HG02840 (cell line): ENCODE measurements around the gene NRG2.

Source experiments
- ATAC-seq: cut with Tn5 transposase; IDR thresholded peaks from one replicate; pipeline ENCODE4 v1.9.1; 2021; ENCODE audit warnings: mild to moderate bottlenecking, moderate library complexity, moderate number of reproducible peaks; ENCODE audit not compliant: unreplicated experiment, low FRiP score

NRG2 gene

GRCh38 chr5:139823757-139824355, 219.2 kb downstream of the NRG2 start:
- no peak for ATAC-seq

- no peak for ATAC-seq
Measured at GRCh38 chr5:139822553-139823425, 220.3 kb downstream of the NRG2 start.

GRCh38 chr5:139821806-139822552, 221.1 kb downstream of the NRG2 start:
- no peak for ATAC-seq

GRCh38 chr5:139820606-139821005, 222.5 kb downstream of the NRG2 start:
- no peak for ATAC-seq

- no peak for ATAC-seq
Measured at GRCh38 chr5:139820130-139820529, 223.0 kb downstream of the NRG2 start.

- no peak for ATAC-seq
Measured at GRCh38 chr5:139817970-139818369, 225.1 kb downstream of the NRG2 start.

GRCh38 chr5:139817362-139817761, 225.7 kb downstream of the NRG2 start:
- ATAC-seq: no peak

- ATAC-seq: no peak
Measured at GRCh38 chr5:139816566-139816965, 226.5 kb downstream of the NRG2 start.

- ATAC-seq: no peak
Measured at GRCh38 chr5:139814704-139815280, 228.3 kb downstream of the NRG2 start.

GRCh38 chr5:139814191-139814601, 228.9 kb downstream of the NRG2 start:
- no peak for ATAC-seq

GRCh38 chr5:139812836-139813805, 230.0 kb downstream of the NRG2 start:
- ATAC-seq: no peak

GRCh38 chr5:139812323-139812722, 230.8 kb downstream of the NRG2 start:
- no peak for ATAC-seq

GRCh38 chr5:139811274-139811607, 231.9 kb downstream of the NRG2 start:
- no peak for ATAC-seq

GRCh38 chr5:139810341-139811273, 232.5 kb downstream of the NRG2 start:
- no peak for ATAC-seq

- ATAC-seq: no peak
Measured at GRCh38 chr5:139809331-139809810, 233.7 kb downstream of the NRG2 start.

- no peak for ATAC-seq
Measured at GRCh38 chr5:139808481-139809330, 234.4 kb downstream of the NRG2 start.

GRCh38 chr5:139807647-139808030, 235.5 kb downstream of the NRG2 start:
- no peak for ATAC-seq
